K562 (cell line): Measurements from ENCODE around the gene RNASE13. TPM values are rescaled to one million over a fixed set of nuclear protein-coding genes. Genes with fewer than 3 reads are reported as not detected.

Experiments
- ETV1 ChIP-seq: fragments of 450-650 bp; conservative IDR thresholded peaks from 2 replicates; pipeline ENCODE4 v1.6.1; 2016; ENCODE audit warnings: missing genetic modification characterization, control low read depth, low read depth, missing compliant biosample characterization
- HNRNPH1 ChIP-seq: fragments of 200-400 bp; formaldehyde crosslinking; optimal IDR thresholded peaks from 2 replicates; pipeline ENCODE3; 2017; ENCODE audit warnings: low read depth, mild to moderate bottlenecking, low read length, moderate library complexity
- KAT2B ChIP-seq: IDR thresholded peaks from one replicate; pipeline ENCODE4 v1.6.1; 2012; ENCODE audit warnings: low read depth, mild to moderate bottlenecking, control low read depth, inconsistent platforms, low read length, moderate library complexity
- TBL1XR1 ChIP-seq, 2 experiments: IDR thresholded peaks; 2 replicates each; pipeline ENCODE4 v1.6.1; 2012; ENCODE audit warnings: improper control_type of control experiment in 2 of 2, low read length in 2 of 2, mild to moderate bottlenecking in 1 of 2
- XRCC5 ChIP-seq: fragments of 200-400 bp; formaldehyde crosslinking; IDR thresholded peaks from 2 replicates; pipeline ENCODE4 v1.6.1; 2017; ENCODE audit warnings: low read depth, mild to moderate bottlenecking, low read length
- ZNF224 ChIP-seq: sonication (generic); formaldehyde crosslinking; IDR thresholded peaks from 2 replicates; pipeline ENCODE4 v1.8.0; 2022; ENCODE audit warnings: mild to moderate bottlenecking, missing genetic modification reagents
- ZNF232 ChIP-seq: sonication (generic); formaldehyde crosslinking; IDR thresholded peaks from 2 replicates; pipeline ENCODE4 v1.8.0; 2022; ENCODE audit warnings: mild to moderate bottlenecking, missing genetic modification reagents
- ZNF274 ChIP-seq: IDR thresholded peaks from 2 replicates; pipeline ENCODE4 v1.6.1; 2011; ENCODE audit warnings: low read depth, mild to moderate bottlenecking, low read length, moderate library complexity, borderline replicate concordance
- polyA plus RNA-seq, 8 experiments: library from polyadenylated mRNA; depleted of rRNA in 4 of 8; stranded (reverse) in 5 of 8; unstranded in 3 of 8; fragments of >200 nt; fragmentation: Nextera tagmentation in 2 of 8; fragmentation: Illumina TruSeq in 1 of 8; extraction: Ambion mirVana in 2 of 8; extraction: Trizol in 1 of 8; gene quantifications; 2 replicates each; pipeline versions ENCODE4 v1.2.1 to v1.2.3, GENCODE V29; 2011 to 2014; ENCODE audit warnings: inconsistent platforms in 1 of 8, missing spikeins in 1 of 8
- total RNA-seq, 7 experiments: library from RNA; depleted of rRNA in 6 of 7; stranded (reverse); fragments of >200 nt in 6 of 7; fragmentation: Illumina TruSeq in 2 of 7; extraction: Trizol in 2 of 7; gene quantifications; 2 replicates each; pipeline versions ENCODE4 v1.2.1 to v1.2.3, GENCODE V29; 2011 to 2021; ENCODE audit warnings: low replicate concordance in 1 of 7
- TF ChIP-seq, protein P1 (sequence below): fragments of 250-450 bp; sonication (Bioruptor Pico); IDR thresholded peaks from 2 replicates; pipeline ENCODE4 v1.5.0; 2021; ENCODE audit warnings: mild to moderate bottlenecking, borderline replicate concordance
- TF ChIP-seq, protein P2 (sequence below): fragments of 450-650 bp; formaldehyde crosslinking; IDR thresholded peaks from 2 replicates; pipeline ENCODE4 v1.4.0; 2020; ENCODE audit warnings: mild to moderate bottlenecking, moderate library complexity
- TF ChIP-seq, protein P3 (sequence below), 2 experiments: IDR thresholded peaks; 2 replicates each; pipeline ENCODE4 v1.6.1; 2011; ENCODE audit warnings: borderline replicate concordance in 1 of 2, control low read depth in 1 of 2, low read depth in 1 of 2, low read length in 1 of 2, mild to moderate bottlenecking in 1 of 2, mixed read lengths in 1 of 2, moderate library complexity in 1 of 2; ENCODE audit not compliant: insufficient read depth in 1 of 2, insufficient read length in 1 of 2, poor library complexity in 1 of 2, severe bottlenecking in 1 of 2; ENCODE audit errors: extremely low read depth in 1 of 2
- TF ChIP-seq, protein P4 (sequence below), 2 experiments: fragments of 450-650 bp; formaldehyde crosslinking in 1 of 2; IDR thresholded peaks; 2 replicates each; pipeline versions ENCODE4 v1.4.0 to v1.6.1; 2014 to 2020; ENCODE audit warnings: mild to moderate bottlenecking in 2 of 2, borderline replicate concordance in 1 of 2, low read depth in 1 of 2

Gene RNASE13
- total and polyA plus RNA-seq, 9 of the 15 experiments (the other 6 are each of a cell fraction or from before 2014, with no cell fraction given) = not detected

DNA sequence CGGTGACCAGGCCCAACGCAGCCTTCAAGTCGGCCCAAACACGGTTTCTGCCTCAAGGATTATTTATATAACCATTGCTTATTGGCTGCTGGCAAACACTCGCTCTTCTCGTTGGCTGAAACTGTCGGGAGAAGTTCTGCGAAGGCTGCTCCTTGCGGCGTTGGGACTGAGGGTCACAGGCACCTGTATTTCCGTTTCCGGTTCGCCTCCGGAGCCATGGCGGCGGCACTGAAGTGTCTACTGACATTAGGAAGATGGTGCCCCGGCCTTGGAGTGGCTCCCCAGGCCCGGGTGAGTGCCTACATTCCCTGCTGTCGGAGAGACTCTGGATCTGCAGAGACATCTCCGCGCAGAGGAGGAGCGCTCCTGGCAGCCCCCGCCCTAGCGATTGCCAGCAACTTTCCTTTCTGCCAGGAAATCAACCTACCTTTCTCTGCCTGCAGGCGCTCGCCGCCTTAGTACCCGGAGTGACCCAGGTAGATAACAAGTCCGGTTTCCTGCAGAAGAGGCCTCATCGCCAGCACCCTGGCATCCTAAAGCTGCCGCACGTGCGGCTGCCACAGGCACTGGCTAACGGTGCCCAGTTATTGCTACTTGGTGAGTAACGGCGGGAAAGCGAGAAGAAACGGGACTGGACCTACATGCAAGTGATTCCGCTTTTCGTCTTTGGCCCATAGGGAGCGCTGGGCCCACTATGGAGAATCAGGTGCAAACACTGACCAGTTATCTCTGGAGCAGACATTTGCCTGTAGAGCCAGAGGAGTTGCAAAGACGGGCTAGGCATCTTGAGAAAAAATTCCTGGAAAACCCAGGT is 44.6 kb downstream of the RNASE13 start, which contains the start of gene METTL17 (continued):
- TF ChIP-seq, protein P1, sequence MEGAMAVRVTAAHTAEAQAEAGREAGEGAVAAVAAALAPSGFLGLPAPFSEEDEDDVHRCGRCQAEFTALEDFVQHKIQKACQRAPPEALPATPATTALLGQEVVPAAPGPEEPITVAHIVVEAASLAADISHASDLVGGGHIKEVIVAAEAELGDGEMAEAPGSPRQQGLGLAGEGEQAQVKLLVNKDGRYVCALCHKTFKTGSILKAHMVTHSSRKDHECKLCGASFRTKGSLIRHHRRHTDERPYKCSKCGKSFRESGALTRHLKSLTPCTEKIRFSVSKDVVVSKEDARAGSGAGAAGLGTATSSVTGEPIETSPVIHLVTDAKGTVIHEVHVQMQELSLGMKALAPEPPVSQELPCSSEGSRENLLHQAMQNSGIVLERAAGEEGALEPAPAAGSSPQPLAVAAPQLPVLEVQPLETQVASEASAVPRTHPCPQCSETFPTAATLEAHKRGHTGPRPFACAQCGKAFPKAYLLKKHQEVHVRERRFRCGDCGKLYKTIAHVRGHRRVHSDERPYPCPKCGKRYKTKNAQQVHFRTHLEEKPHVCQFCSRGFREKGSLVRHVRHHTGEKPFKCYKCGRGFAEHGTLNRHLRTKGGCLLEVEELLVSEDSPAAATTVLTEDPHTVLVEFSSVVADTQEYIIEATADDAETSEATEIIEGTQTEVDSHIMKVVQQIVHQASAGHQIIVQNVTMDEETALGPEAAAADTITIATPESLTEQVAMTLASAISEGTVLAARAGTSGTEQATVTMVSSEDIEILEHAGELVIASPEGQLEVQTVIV (CRISPR knock-in tag) = no peak
- TF ChIP-seq KAT2B (no peak), HNRNPH1 (no peak), ETV1 (peak; percentile 67; the same call in 1 of the 2 replicates), TBL1XR1 (IDR thresholded peaks at IDR 0.05; ENCODE audit: low read length in 2 of 2) (no peak), ZNF274 (no peak), ZNF224 (CRISPR knock-in tag) (no peak), ZNF232 (no peak), XRCC5 (peak; percentile 18; the same call in 1 of the 2 replicates)
- TF ChIP-seq, protein P2, sequence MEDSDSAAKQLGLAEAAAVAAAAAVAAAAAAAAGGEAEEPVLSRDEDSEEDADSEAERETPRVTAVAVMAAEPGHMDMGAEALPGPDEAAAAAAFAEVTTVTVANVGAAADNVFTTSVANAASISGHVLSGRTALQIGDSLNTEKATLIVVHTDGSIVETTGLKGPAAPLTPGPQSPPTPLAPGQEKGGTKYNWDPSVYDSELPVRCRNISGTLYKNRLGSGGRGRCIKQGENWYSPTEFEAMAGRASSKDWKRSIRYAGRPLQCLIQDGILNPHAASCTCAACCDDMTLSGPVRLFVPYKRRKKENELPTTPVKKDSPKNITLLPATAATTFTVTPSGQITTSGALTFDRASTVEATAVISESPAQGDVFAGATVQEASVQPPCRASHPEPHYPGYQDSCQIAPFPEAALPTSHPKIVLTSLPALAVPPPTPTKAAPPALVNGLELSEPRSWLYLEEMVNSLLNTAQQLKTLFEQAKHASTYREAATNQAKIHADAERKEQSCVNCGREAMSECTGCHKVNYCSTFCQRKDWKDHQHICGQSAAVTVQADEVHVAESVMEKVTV = no peak
- TF ChIP-seq, protein P3, sequence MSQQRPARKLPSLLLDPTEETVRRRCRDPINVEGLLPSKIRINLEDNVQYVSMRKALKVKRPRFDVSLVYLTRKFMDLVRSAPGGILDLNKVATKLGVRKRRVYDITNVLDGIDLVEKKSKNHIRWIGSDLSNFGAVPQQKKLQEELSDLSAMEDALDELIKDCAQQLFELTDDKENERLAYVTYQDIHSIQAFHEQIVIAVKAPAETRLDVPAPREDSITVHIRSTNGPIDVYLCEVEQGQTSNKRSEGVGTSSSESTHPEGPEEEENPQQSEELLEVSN (IDR thresholded peaks at IDR 0.05; ENCODE audit: borderline replicate concordance in 1 of 2, extremely low read depth in 1 of 2, insufficient read depth in 1 of 2, insufficient read length in 1 of 2, low read depth in 1 of 2, low read length in 1 of 2, poor library complexity in 1 of 2, severe bottlenecking in 1 of 2) = peak in 1 of 2 experiments; percentile 59
- TF ChIP-seq, protein P4, sequence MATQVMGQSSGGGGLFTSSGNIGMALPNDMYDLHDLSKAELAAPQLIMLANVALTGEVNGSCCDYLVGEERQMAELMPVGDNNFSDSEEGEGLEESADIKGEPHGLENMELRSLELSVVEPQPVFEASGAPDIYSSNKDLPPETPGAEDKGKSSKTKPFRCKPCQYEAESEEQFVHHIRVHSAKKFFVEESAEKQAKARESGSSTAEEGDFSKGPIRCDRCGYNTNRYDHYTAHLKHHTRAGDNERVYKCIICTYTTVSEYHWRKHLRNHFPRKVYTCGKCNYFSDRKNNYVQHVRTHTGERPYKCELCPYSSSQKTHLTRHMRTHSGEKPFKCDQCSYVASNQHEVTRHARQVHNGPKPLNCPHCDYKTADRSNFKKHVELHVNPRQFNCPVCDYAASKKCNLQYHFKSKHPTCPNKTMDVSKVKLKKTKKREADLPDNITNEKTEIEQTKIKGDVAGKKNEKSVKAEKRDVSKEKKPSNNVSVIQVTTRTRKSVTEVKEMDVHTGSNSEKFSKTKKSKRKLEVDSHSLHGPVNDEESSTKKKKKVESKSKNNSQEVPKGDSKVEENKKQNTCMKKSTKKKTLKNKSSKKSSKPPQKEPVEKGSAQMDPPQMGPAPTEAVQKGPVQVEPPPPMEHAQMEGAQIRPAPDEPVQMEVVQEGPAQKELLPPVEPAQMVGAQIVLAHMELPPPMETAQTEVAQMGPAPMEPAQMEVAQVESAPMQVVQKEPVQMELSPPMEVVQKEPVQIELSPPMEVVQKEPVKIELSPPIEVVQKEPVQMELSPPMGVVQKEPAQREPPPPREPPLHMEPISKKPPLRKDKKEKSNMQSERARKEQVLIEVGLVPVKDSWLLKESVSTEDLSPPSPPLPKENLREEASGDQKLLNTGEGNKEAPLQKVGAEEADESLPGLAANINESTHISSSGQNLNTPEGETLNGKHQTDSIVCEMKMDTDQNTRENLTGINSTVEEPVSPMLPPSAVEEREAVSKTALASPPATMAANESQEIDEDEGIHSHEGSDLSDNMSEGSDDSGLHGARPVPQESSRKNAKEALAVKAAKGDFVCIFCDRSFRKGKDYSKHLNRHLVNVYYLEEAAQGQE (IDR thresholded peaks at IDR 0.05; ENCODE audit: borderline replicate concordance) = no peak
- TF ChIP-seq, protein P4 (CRISPR knock-in tag; IDR thresholded peaks at IDR 0.05; ENCODE audit: low read depth) = no peak
